Osteoblast (primary cell): ENCODE data around the gene TMEM179. TPM values are rescaled to one million over a fixed set of nuclear protein-coding genes. Genes with fewer than 3 reads are reported as not detected.

Source experiments
- DNase-seq: peaks from one replicate; pipeline ENCODE4 v3.0.0; 2011; ENCODE audit warnings: low spot score, mixed read lengths; ENCODE audit not compliant: insufficient read length; ENCODE audit errors: missing footprints
- H2AFZ ChIP-seq: 2 replicates; pipeline ENCODE4 v1.6.0; 2011; ENCODE audit warnings: mild to moderate bottlenecking, low read length
- H3K27ac ChIP-seq: 2 replicates; pipeline ENCODE4 v1.5.1; 2011; ENCODE audit warnings: mild to moderate bottlenecking, low read depth, low read length, moderate library complexity
- H3K27me3 ChIP-seq: 2 replicates; pipeline ENCODE4 v1.6.0; 2012; ENCODE audit warnings: mild to moderate bottlenecking, control low read depth, inconsistent platforms, low read length, moderate library complexity; ENCODE audit not compliant: insufficient read depth
- H3K36me3 ChIP-seq: 2 replicates; pipeline ENCODE4 v1.5.1; 2011; ENCODE audit warnings: mild to moderate bottlenecking, low read length, control low read depth, moderate library complexity; ENCODE audit not compliant: insufficient read depth
- H3K4me1 ChIP-seq: 2 replicates; pipeline ENCODE4 v1.5.1; 2011; ENCODE audit warnings: mild to moderate bottlenecking, low read length, control low read depth, moderate library complexity; ENCODE audit not compliant: insufficient read depth
- H3K4me2 ChIP-seq: 2 replicates; pipeline ENCODE4 v1.6.0; 2011; ENCODE audit warnings: mild to moderate bottlenecking, low read length; ENCODE audit not compliant: insufficient read depth
- H3K4me3 ChIP-seq: fragments of 200-600 bp; sonication (generic); 3 replicates; pipeline ENCODE4 v1.5.1; 2012; ENCODE audit warnings: mild to moderate bottlenecking, low read length, inconsistent platforms; ENCODE audit not compliant: insufficient read depth
- H3K79me2 ChIP-seq: 2 replicates; pipeline ENCODE4 v1.6.0; 2012; ENCODE audit warnings: mild to moderate bottlenecking, low read length, control low read depth, inconsistent platforms; ENCODE audit not compliant: insufficient read depth
- H3K9me3 ChIP-seq: 2 replicates; pipeline ENCODE4 v1.5.1; 2011; ENCODE audit warnings: low read depth, low read length, control low read depth
- H4K20me1 ChIP-seq: 2 replicates; pipeline ENCODE4 v1.6.0; 2012; ENCODE audit warnings: mild to moderate bottlenecking, low read length, control low read depth; ENCODE audit not compliant: insufficient read depth
- CTCF ChIP-seq: IDR thresholded peaks from 2 replicates; pipeline ENCODE4 v1.5.1; 2011; ENCODE audit warnings: mild to moderate bottlenecking, low read depth, low read length, moderate library complexity; ENCODE audit errors: extremely low read depth
- total RNA-seq: library from RNA; depleted of rRNA; stranded (reverse); fragments of >200 nt; gene quantifications from 2 replicates; pipeline ENCODE4 v1.2.3, GENCODE V29; 2012

TMEM179 gene
- total RNA-seq, 1 donor, result not detected

- Histone ChIP-seq H4K20me1 (no peaks in the 10 kb centered on the region), H3K4me2 (no peak overlapping the region), H3K27me3 (no peaks in the 10 kb centered on the region), H3K9me3 (no peaks in the 10 kb centered on the region), H3K36me3 (no peaks in the 10 kb centered on the region), H3K79me2 (no peaks in the 10 kb centered on the region), H2AFZ (no peak overlapping the region), H3K27ac (no peak overlapping the region), H3K4me1 (no peaks in the 10 kb centered on the region), H3K4me3 (no peak overlapping the region)
- no peak for TF ChIP-seq CTCF
- DNase-seq, result no peak
Observed at GRCh38 chr14:104587641-104588040, 16.9 kb downstream of the TMEM179 start.

- no peak for DNase-seq
- no peak overlapping the region for H2AFZ ChIP-seq
Observed at GRCh38 chr14:104586832-104587620, 17.5 kb downstream of the TMEM179 start.

GRCh38 chr14:104585966-104586697 is 18.4 kb downstream of the TMEM179 start:
- no peak overlapping the region for H3K4me3 ChIP-seq
- no peaks in the 10 kb centered on the region for H4K20me1 ChIP-seq
- no peak overlapping the region for H3K4me2 ChIP-seq
- DNase-seq, result peak; percentile 90
- no peaks in the 10 kb centered on the region for H3K79me2 ChIP-seq
- H3K27me3 ChIP-seq, result peaks cover 3% of the 10 kb centered on the region
- no peaks in the 10 kb centered on the region for H3K9me3 ChIP-seq
- no peaks in the 10 kb centered on the region for H3K4me1 ChIP-seq
- no peaks in the 10 kb centered on the region for H3K36me3 ChIP-seq
- TF ChIP-seq CTCF, result no peak
- H2AFZ ChIP-seq, result no peak overlapping the region
- no peak overlapping the region for H3K27ac ChIP-seq

More at GRCh38 chr14:104586832-104587620, 17.5 kb downstream of the TMEM179 start:
- Histone ChIP-seq H3K79me2 (no peaks in the 10 kb centered on the region), H3K27me3 (no peaks in the 10 kb centered on the region), H4K20me1 (no peaks in the 10 kb centered on the region), H3K4me1 (no peaks in the 10 kb centered on the region), H3K9me3 (no peaks in the 10 kb centered on the region), H3K4me3 (no peak overlapping the region), H3K27ac (no peak overlapping the region), H3K36me3 (no peaks in the 10 kb centered on the region), H3K4me2 (no peak overlapping the region)
- no peak for TF ChIP-seq CTCF

- no peak overlapping the region for H3K4me3 ChIP-seq
- no peaks in the 10 kb centered on the region for H4K20me1 ChIP-seq
- peak; percentile 80 for DNase-seq
- H3K79me2 ChIP-seq, result no peaks in the 10 kb centered on the region
- H3K9me3 ChIP-seq, result no peaks in the 10 kb centered on the region
- H3K4me1 ChIP-seq, result no peaks in the 10 kb centered on the region
- no peak for TF ChIP-seq CTCF
- H3K4me2 ChIP-seq, result no peak overlapping the region
- no peaks in the 10 kb centered on the region for H3K36me3 ChIP-seq
- no peak overlapping the region for H3K27ac ChIP-seq
- peaks cover 8% of the 10 kb centered on the region for H3K27me3 ChIP-seq
- H2AFZ ChIP-seq, result no peak overlapping the region
Observed at GRCh38 chr14:104584557-104584956, 20.0 kb downstream of the TMEM179 start.
